Diencephalon (tissue), 1 donor: ENCODE results near the gene BSCL2. TPM values are rescaled to one million over a fixed set of nuclear protein-coding genes. Genes with fewer than 3 reads are reported as not detected.

ENCODE experiments used
- small RNA-seq: library from RNA; depleted of rRNA; stranded (forward); fragments of <200 nt; gene quantifications from one replicate; pipeline ENCODE3, GENCODE V24; 2014
- total RNA-seq: library from RNA; depleted of rRNA; stranded (reverse); fragments of >200 nt; gene quantifications from one replicate; pipeline ENCODE4 v1.2.3, GENCODE V29; 2014

BSCL2 gene
- 202 TPM for total RNA-seq

DNA sequence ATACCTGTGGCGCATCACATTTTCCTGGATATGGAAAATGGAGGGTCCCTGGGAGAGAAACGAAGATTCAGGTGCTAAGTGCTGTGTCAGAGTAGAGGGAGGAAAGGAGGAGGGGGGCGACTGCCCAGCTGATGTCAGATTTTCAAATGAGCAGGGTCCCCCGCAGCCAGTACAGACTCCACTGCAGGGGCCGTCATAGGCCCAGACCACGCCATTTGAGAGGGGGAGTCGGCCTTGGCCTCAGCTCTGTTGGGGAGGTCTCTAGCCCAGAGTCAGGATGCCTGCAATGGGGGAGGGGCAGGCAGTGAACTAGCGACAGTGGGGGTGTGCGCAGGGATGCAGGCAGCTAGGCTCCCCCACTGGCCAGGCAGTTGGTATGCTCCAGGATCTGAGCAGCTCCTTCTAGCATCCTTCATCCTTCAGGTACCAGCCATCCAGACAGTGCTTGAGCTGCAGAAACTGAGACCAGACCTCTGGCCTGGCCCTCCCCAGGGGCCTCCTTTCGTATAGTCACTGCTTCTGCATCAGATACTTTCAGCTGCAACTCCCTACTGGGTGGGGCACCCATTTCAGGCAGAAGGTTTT, at the start of gene BSCL2, which contains the start of gene GNG3:
Gene BSCL2 (minus strand): TSS at position 148 of the 585 bp plus-strand sequence. CDS start 229 bp downstream, outside the sequence.
Gene GNG3 (plus strand): TSS at position 400 of the 585 bp plus-strand sequence. CDS start 620 bp downstream, outside the sequence.

DNA sequence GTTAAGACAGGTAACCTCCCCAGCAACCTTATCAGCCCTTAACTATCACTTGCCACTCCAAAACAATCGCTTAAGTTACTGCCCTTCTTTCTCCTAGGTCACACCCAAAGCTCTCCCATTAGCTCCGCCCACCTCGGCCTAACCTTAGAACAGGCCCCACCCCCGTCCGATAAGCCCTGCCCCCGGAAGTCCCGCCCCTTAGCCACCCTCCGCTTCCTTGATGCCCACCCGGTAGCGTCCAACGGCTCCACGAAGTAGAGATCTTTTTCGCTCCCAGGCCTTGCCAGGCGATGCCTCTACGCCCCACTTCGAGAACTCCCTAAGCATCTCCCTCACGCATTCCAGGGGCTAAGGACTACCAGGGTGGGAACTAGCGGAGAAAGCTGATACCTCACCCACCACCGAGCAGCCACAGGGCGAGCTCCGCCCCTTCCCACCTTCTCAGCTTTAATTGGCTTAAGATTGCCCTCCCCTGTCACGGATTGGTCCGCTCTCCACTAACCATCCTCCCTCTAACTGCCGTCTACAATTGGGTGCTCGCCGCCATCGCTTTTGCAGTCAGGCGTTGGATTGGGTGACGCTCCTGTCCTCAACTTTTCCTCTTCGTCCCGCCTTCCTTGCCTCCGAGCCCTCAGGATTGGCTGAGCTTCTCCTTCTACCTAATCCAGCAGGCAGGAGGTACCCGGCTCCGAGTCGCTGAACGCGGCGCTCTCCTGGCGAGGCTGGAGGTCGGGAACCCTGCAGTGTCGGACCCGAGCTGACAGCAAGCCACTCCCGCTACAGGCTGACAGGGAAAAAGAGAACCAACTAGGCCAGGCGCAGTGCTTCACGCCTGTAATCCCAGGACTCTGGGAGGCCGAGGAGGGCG, 46.7 kb upstream of the BSCL2 start, which contains the start of gene ZBTB3:
Gene ZBTB3 (minus strand): TSS at position 425 of the 868 bp plus-strand sequence. CDS start 496 bp downstream, outside the sequence.

DNA sequence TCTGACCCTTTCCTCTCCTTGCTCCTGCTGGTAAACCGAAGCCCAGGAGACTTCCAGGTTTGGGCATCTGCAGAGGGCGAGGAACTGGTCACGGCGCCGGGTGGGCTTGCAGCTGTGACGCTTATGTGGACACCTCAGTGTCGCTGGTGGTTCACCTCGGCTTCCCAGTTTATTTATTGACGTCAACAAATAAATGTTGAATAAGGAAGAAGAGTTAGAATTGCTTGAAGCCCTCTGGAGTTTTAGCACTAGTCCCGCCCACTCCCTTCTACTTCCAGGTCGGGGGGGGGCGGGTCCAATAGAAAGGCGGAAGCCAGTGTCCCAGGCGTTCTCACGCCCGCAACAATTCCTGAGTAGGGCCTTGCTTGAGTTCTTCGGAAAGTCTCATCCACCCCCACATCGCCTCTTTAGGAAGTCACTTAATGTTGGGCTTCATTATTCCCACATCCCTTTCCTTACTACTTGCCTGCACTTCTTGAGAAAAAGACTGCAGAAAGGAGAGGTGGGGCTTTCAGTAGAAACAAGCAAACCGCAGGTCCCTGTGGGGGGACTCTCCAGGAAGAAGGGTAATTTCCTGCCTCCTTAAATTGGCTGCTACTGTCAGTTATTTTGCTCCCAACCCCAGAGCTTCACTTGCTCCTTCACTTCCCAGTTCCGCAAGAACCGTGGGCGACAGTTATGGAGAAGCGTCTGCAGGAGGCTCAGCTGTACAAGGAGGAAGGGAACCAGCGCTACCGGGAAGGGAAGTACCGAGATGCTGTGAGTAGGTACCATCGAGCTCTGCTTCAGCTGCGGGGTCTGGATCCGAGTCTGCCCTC, 21.2 kb upstream of the BSCL2 start, which contains the start of gene TTC9C:
Gene TTC9C (plus strand): TSS at position 316 of the 818 bp plus-strand sequence. CDS start 363 bp downstream, at position 679.

DNA sequence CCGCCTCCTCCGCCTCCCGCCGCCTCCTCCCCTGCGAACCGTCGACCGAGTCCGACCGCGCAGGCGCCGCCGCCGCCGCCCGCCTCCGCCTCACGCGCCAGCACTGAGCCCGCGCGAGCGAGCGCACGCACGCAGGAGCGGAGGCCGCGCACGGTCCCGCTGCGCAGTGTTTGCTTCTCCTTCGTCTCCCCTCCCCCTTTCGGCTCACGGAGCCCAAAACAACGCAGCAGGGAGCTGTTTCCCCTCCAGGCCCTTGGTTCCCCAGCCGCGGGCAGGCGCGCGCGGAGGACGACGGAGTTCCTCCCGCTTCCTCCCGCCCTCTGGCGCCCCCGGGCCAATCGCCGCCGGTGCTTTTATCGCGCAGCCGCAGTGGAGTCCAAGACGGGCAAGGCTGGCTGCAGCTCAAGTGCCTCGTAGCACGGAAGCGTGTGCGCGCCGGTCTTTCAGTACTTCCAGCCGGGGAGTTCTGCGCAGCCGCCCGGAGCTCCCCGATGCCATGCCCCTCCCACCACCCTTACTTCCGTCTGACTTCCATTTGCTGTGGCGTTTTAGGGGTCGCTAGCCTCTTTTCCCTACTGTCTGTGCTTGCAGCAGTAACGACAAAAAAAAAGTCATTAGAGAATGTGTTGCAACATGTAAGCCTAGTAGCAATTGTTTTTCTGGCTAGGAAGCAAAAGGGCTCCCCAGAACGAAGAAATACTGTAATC, 20.1 kb upstream of the BSCL2 start, which contains the start of gene HNRNPUL2:
Gene HNRNPUL2 (minus strand): TSS at position 293 of the 707 bp plus-strand sequence. CDS start 301 bp downstream, outside the sequence.

DNA sequence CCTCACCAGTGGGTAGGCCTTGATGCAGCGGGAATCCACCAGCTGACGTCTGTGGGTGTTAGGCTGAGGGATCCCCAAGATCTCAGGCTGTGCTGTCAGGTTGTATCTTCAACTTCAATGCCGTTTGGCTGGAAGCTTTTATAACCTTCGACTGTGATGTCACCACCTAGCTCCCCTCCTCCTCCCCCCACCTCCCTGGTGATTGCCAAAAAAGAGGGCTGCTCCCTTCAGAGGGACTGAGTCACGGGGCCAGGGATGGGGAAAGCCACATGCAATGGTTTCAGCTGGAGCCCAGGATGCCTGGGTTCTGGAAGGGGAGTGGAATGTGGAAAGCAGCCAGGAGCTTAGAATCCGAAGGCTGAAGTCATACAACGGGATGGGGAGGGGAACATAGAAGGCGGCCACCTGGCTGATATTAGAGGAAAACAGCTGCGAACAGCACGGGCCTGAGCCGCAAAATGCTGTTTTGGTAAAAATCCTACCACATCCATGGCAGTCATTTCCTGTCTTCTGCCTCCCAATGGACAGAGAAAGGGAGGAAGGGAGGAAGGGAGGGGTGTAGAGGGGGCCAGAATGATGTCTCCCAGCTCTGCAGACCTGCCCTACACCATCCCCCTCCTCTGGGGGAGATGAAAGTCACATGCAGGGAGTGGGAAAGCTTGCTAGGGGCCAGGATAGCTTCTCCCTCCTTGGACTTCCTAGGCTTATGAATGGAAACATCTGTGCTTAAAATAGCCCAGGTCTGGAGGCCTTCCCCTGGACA, 17.6 kb downstream of the BSCL2 start, which contains the start of gene LRRN4CL:
Gene LRRN4CL (minus strand): TSS at position 110 of the 763 bp plus-strand sequence. CDS start 1,022 bp downstream, outside the sequence.

DNA sequence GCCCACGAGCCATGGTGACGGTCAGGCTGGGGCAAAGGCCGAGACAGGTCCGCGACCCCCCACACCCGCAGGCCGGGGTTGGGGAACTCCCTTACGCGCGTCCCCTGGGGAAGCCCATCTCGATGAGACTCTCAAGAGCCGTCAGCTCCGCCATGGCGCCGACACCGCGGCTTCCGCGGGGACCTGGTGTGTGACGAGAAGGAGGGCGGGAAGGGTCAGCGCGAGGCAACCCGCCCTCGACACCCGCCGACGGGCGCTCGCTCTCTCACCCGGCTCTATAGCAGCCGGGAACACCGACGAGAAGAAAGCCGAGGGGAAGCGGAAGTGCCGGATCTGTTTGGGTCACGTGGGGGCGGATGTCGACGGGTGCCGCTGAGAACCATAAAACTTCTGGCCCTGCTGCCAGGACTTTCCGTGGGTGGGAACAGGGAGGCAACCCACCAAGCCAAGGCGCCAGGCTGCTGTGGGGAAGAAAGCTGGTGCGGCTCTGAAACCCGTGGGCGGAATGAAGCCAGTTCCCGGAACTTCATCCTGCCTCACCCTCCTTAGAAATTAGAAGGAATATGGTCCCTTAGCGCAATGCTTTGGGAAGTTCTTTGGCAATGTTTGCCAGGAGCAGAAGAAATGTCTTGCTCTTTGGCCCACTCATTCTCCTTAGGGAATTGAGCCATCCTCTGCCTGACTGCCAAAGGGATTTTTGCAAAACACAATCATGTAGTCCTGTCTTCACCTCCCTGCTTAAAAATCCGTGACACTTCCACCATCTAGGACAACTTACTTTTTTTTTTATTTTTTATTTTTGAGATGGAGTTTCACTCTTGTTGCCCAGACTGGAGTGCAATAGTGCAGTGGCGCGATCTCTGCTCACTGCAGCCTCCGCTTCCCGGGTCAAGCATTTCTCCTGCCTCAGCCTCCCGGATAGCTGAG, 28.2 kb downstream of the BSCL2 start, which contains the start of gene UBXN1:
Gene UBXN1 (minus strand): TSS at position 304 of the 927 bp plus-strand sequence. CDS start 150 bp downstream, at position 154.

DNA sequence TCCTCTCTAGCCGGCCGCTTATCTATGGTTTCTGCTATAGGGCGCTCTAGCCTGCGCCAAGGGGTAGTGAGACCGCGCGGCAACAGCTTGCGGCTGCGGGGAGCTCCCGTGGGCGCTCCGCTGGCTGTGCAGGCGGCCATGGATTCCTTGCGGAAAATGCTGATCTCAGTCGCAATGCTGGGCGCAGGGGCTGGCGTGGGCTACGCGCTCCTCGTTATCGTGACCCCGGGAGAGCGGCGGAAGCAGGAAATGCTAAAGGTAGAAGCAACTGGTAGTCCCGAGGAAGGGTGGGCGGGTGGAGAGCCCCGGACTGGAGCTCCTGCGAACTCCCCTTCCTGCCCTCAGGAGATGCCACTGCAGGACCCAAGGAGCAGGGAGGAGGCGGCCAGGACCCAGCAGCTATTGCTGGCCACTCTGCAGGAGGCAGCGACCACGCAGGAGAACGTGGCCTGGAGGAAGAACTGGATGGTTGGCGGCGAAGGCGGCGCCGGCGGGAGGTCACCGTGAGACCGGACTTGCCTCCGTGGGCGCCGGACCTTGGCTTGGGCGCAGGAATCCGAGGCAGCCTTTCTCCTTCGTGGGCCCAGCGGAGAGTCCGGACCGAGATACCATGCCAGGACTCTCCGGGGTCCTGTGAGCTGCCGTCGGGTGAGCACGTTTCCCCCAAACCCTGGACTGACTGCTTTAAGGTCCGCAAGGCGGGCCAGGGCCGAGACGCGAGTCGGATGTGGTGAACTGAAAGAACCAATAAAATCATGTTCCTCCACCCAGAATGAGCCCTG, 35.4 kb downstream of the BSCL2 start, which contains the start of the genes LBHD1 and UQCC3:
Gene LBHD1 (minus strand): TSS at position 660 of the 782 bp plus-strand sequence. CDS start 2,236 bp downstream, outside the sequence.
Gene UQCC3 (plus strand): TSS at position 66 of the 782 bp plus-strand sequence. CDS start 73 bp downstream, at position 139.

DNA sequence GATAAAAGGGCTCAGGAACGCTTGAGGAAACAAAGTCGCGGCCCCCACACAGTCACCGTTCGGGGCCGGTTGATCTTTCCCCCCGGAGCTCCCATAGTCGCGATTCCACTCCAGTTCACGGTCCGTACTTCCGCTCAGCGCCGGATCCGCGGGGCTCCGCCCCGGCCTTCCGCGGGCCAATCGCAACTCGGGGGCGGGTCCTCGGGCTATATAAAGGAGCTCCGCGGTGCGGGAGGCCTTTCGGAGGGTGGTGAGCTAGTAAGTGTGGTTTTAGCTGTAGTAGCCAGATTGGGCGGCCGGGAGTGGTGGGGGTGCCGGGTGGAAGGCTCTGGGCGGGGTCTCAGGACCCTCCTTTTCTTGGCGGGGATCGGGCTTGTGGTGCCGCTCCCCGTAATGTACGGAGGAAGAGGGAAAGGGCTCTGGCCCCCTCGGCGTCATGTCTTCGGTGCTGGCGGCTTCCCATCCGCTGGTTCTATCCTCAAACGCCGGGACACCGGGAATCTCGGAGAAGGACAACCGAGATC, 42.1 kb downstream of the BSCL2 start, which contains the start of the genes C11orf98 and CSKMT:
Gene C11orf98 (minus strand): TSS at position 136 of the 524 bp plus-strand sequence. CDS start 41 bp downstream, at position 95.
Gene CSKMT (plus strand): TSS at position 238 of the 524 bp plus-strand sequence. CDS start 568 bp downstream, outside the sequence.

DNA sequence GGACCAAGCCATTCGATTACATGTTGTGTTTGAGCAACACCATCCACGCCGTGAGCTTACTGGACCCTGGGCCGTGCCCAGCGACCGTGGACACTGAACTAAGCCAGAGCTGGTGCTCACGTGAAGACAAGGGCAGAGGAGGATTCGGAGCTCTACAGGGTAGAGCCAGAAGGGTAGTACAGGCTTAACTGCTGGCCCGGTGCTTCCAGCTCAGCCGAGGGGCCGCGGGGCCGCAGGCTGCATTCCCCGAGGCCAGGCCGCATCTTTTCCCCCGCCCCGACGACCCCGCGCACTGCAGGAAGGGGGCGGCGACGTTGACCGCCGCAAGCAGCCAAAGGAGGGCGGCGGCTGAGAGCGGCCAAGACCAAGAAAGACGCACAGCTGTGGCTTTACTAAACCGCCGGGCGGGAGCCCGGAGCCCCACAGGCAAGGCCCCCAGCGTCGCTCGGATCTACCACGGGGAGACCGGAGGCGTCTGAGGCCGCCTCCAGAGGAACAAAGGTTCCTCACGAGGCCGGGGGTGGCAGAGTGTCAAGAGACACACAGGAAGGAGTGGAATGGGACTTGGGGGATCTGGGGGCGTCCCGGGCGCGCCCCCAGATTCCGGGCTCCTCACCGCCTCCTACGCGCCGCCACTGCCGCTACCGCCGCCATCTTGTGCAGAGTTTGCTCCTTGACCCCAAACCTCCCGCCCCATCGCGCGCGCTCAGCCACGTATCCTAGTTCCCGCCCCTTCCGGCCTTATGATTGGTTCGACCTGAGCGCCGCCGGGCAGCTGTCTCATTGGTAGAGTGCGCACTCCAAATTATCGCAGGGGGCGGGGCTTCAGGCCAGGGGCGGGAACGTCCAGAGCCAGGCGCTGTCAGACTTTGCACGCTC, 61.0 kb downstream of the BSCL2 start, which contains the start of gene GANAB:
Gene GANAB (minus strand): TSS at position 668 of the 879 bp plus-strand sequence. CDS start 14 bp downstream, at position 654.

Small RNA genes within 50 kb of the gene (small RNA-seq; reads per million reads assigned to genes)
- not detected for gene SNORA57

Other genes with a start within 250 kb of the BSCL2 start
- gene AHNAK, start 160.6 kb downstream of the BSCL2 start, total RNA-seq, result 27.5 TPM
- 1,289 TPM for gene EEF1G, start 133.5 kb downstream of the BSCL2 start, total RNA-seq
- gene TUT1, start 115.9 kb downstream of the BSCL2 start, total RNA-seq, result 6.0 TPM
- gene MTA2, start 105.6 kb downstream of the BSCL2 start, total RNA-seq, result 86.3 TPM
- 7.4 TPM for gene EML3, start 94.6 kb downstream of the BSCL2 start, total RNA-seq
- 2.8 TPM for gene ROM1, start 94.2 kb downstream of the BSCL2 start, total RNA-seq
- 23.5 TPM for gene B3GAT3, start 85.4 kb downstream of the BSCL2 start, total RNA-seq
- 84.2 TPM for gene GANAB, start 60.8 kb downstream of the BSCL2 start, total RNA-seq
- 18.2 TPM for gene INTS5, start 54.1 kb downstream of the BSCL2 start, total RNA-seq
- gene C11orf98, start 42.2 kb downstream of the BSCL2 start, total RNA-seq, result 24.7 TPM
- 6.0 TPM for gene CSKMT, start 42.1 kb downstream of the BSCL2 start, total RNA-seq
- gene UQCC3, start 35.8 kb downstream of the BSCL2 start, total RNA-seq, result 5.5 TPM
- gene LBHD1, start 35.2 kb downstream of the BSCL2 start, total RNA-seq, result 3.9 TPM
- gene UBXN1, start 28.4 kb downstream of the BSCL2 start, total RNA-seq, result 53.3 TPM
- 0.46 TPM for gene LRRN4CL, start 17.9 kb downstream of the BSCL2 start, total RNA-seq
- gene GNG3, start 252 bp upstream of the BSCL2 start, total RNA-seq, result 99.7 TPM
- gene HNRNPUL2, start 20.0 kb upstream of the BSCL2 start, total RNA-seq, result 30.7 TPM
- 31.8 TPM for gene TTC9C, start 21.1 kb upstream of the BSCL2 start, total RNA-seq
- 16.4 TPM for gene ZBTB3, start 46.7 kb upstream of the BSCL2 start, total RNA-seq
- 59.7 TPM for gene POLR2G, start 54.2 kb upstream of the BSCL2 start, total RNA-seq
- gene TAF6L, start 64.0 kb upstream of the BSCL2 start, total RNA-seq, result 11.3 TPM
- 18.5 TPM for gene TMEM179B, start 80.0 kb upstream of the BSCL2 start, total RNA-seq
- gene TMEM223, start 84.6 kb upstream of the BSCL2 start, total RNA-seq, result 17.1 TPM
- gene NXF1, start 98.0 kb upstream of the BSCL2 start, total RNA-seq, result 15.9 TPM
- gene STX5, start 124.6 kb upstream of the BSCL2 start, total RNA-seq, result 27.2 TPM
- gene TEX54, start 125.4 kb upstream of the BSCL2 start, total RNA-seq, result not detected
- gene WDR74, start 132.2 kb upstream of the BSCL2 start, total RNA-seq, result 27.0 TPM
- gene SLC3A2, start 173.5 kb upstream of the BSCL2 start, total RNA-seq, result 115 TPM
- 6.5 TPM for gene CHRM1, start 213.9 kb upstream of the BSCL2 start, total RNA-seq